BLaER1 (cell line): Measurements from ENCODE around the gene SAP130.

Experiments
- H3K27ac ChIP-seq: shearing (Covaris generic); formaldehyde crosslinking; 2 replicates; pipeline ENCODE4 v1.8.1; 2022
- H3K27me3 ChIP-seq: shearing (Covaris generic); formaldehyde crosslinking; 2 replicates; pipeline ENCODE4 v1.8.1; 2022
- H3K36me3 ChIP-seq: shearing (Covaris generic); formaldehyde crosslinking; 2 replicates; pipeline ENCODE4 v1.8.1; 2022
- H3K4me1 ChIP-seq: shearing (Covaris generic); formaldehyde crosslinking; 2 replicates; pipeline ENCODE4 v1.8.1; 2022
- H3K4me2 ChIP-seq: shearing (Covaris generic); formaldehyde crosslinking; 2 replicates; pipeline ENCODE4 v1.8.1; 2022
- H3K4me3 ChIP-seq: shearing (Covaris generic); formaldehyde crosslinking; 2 replicates; pipeline ENCODE4 v1.8.1; 2022
- H3K9ac ChIP-seq: shearing (Covaris generic); formaldehyde crosslinking; 2 replicates; pipeline ENCODE4 v1.8.1; 2022
- H3K9me3 ChIP-seq: shearing (Covaris generic); formaldehyde crosslinking; 2 replicates; pipeline ENCODE4 v1.8.1; 2022
- H4K20me1 ChIP-seq: shearing (Covaris generic); formaldehyde crosslinking; 2 replicates; pipeline ENCODE4 v1.8.1; 2022
- Cebpa-rat ChIP-seq: shearing (Covaris generic); IDR thresholded peaks from 2 replicates; pipeline ENCODE4 v1.8.1; 2022

SAP130 gene

DNA sequence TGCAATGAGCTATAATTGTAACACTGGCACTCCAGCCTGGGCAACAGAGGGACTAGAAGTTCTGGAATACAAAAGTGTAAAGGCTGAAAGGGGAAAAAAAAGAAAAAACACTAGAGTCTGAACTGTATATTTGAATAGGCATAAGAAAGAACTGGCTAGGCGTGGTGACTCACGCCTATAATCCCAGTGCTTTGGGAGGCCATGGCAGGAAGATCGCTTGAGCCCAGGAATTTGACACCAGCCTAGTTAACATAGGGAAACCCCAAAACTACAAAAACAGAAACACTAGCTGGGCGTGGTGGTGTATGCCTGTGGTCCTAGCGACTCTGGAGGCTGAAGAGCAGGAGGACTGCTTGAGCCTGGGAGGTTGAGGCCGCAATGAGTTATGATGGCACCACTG lies 70.6 kb downstream of the SAP130 start:
- no peak overlapping the region for H3K4me2 ChIP-seq
- TF ChIP-seq Cebpa-rat, result no peak
- no peaks in the 10 kb centered on the region for H3K27me3 ChIP-seq
- peaks cover 82% of the 10 kb centered on the region for H3K36me3 ChIP-seq
- H3K4me3 ChIP-seq, result no peak overlapping the region
- H3K27ac ChIP-seq, result no peak overlapping the region
- no peaks in the 10 kb centered on the region for H3K9me3 ChIP-seq
- H4K20me1 ChIP-seq, result no peaks in the 10 kb centered on the region
- H3K4me1 ChIP-seq, result no peaks in the 10 kb centered on the region
- H3K9ac ChIP-seq, result no peak overlapping the region

DNA sequence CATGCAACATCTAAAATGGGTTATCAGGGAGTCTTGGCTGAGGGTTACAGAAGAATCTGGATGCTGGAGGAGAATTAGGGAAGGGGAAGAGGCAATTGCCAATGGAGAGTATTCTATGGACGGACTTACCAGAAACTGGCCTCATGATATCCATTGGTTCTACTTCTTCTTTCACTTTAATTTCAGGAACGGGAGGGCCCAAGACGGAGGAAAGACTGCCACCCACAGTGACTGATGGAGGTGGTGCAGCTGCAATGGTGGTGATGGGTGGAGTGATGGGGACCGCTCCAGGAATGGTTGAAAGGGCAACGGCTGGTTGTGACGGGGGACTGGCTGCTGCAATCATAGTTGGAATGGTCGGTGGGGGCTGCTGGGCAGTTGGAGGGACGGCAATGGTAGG lies 73.0 kb downstream of the SAP130 start:
- Histone ChIP-seq H3K9me3 (no peaks in the 10 kb centered on the region), H3K4me2 (no peak overlapping the region), H4K20me1 (no peaks in the 10 kb centered on the region), H3K36me3 (peaks cover 87% of the 10 kb centered on the region), H3K27ac (no peak overlapping the region), H3K4me3 (no peak overlapping the region), H3K4me1 (peaks cover 8% of the 10 kb centered on the region; the same call in 1 of the 2 replicates), H3K27me3 (no peaks in the 10 kb centered on the region), H3K9ac (no peak overlapping the region)
- no peak for TF ChIP-seq Cebpa-rat

DNA sequence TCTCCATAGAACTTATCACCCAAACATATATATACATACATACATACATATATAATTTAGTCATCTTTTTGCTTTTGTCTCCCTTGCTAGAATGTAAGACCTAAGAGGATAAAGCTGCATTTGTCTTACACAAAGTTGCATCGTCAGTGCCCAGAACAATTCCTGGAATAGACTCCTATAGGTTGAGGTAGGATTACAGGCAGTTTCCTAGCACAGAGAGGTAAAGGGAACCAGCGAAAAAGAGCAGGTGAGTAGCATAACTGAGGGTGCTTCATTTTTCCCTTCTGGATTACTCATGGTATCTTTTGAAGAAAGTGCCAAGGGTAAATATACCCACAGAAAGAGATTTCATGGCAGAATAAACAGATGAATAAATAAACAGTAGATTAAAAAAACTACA lies 74.0 kb downstream of the SAP130 start:
- H3K27me3 ChIP-seq, result no peaks in the 10 kb centered on the region
- H3K9ac ChIP-seq, result no peak overlapping the region
- peaks cover 90% of the 10 kb centered on the region for H3K36me3 ChIP-seq
- H3K4me1 ChIP-seq, result peaks cover 8% of the 10 kb centered on the region; the same call in 1 of the 2 replicates
- no peak for TF ChIP-seq Cebpa-rat
- H4K20me1 ChIP-seq, result no peaks in the 10 kb centered on the region
- no peak overlapping the region for H3K4me3 ChIP-seq
- H3K4me2 ChIP-seq, result no peak overlapping the region
- no peaks in the 10 kb centered on the region for H3K9me3 ChIP-seq
- no peak overlapping the region for H3K27ac ChIP-seq

DNA sequence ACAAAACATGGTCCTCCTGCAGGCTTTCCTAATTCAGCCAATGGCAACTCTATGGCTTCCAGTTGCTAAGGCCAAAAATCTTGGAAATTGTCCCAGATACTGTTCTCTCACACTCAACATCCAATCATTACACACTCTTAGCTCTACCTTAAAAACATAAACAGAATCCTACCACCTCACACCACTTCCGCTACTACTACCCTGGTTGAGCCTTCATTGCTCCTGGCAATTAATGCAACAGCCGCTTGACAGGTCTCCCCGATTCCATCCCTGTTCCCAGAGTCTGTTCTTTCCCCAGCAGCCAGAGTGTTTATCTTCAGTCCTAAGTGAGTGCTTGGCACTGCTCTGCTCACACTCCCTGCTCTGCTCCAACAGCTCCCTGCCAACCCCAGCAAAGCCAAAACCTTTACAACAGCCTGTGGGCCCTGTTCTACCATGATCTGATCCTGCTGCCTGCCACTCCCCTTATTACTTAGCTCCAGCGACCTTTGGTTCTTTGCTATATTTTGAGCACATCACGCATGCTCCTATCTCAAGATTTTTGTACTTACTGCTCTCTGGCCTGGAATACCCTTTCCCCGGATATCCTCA lies 74.6 kb downstream of the SAP130 start:
- Histone ChIP-seq H3K4me3 (no peak overlapping the region), H3K36me3 (peaks cover 91% of the 10 kb centered on the region), H3K9me3 (no peaks in the 10 kb centered on the region), H3K4me1 (peaks cover 8% of the 10 kb centered on the region; the same call in 1 of the 2 replicates), H3K9ac (no peak overlapping the region), H3K27me3 (no peaks in the 10 kb centered on the region), H3K27ac (no peak overlapping the region), H4K20me1 (no peaks in the 10 kb centered on the region), H3K4me2 (no peak overlapping the region)
- no peak for TF ChIP-seq Cebpa-rat

DNA sequence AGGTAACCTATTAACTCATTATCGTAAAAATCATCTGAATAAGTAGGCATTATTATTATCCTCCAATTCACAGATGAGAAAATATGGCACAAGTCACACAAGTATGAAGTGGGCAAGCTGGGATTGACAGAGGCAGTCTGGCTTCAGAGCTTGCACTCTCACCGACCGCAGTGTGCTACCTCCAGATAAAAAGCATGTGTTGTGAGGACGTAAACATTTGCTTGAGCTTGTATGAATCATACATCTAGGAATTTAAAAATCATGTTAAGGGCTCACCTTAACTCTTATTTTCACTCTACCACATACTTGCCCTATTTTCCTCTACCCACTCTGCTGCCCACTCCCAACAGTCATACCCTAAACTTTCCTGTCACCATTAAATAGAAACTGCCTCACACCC lies 76.8 kb downstream of the SAP130 start:
- Histone ChIP-seq H3K27me3 (no peaks in the 10 kb centered on the region), H3K9ac (no peak overlapping the region), H4K20me1 (no peaks in the 10 kb centered on the region), H3K27ac (no peak overlapping the region), H3K9me3 (no peaks in the 10 kb centered on the region), H3K36me3 (peaks cover 95% of the 10 kb centered on the region), H3K4me1 (peaks cover 8% of the 10 kb centered on the region; the same call in 1 of the 2 replicates), H3K4me2 (no peak overlapping the region), H3K4me3 (no peak overlapping the region)
- TF ChIP-seq Cebpa-rat, result no peak

DNA sequence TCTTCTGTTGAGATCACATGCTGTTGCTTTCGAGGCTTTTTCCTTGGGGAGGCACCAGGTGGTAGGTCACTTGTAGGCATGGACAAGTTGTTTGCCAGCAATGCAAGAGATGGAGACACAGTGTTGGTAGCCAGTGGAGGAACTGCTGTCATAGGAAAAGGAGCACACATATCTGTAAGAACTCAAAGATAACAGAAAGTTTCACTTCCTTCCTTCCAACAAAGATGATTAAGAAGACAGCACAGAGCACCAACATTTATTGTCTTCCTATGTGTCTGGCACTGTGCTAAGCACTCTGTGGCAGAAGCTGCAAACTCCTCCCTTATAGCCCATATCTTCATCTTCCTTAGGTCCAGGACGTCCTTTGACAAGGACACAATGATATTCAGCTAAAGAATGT lies 77.6 kb downstream of the SAP130 start:
- TF ChIP-seq Cebpa-rat, result no peak
- Histone ChIP-seq H3K4me1 (peaks cover 8% of the 10 kb centered on the region; the same call in 1 of the 2 replicates), H3K9ac (no peak overlapping the region), H3K4me2 (no peak overlapping the region), H3K27me3 (no peaks in the 10 kb centered on the region), H3K36me3 (peaks cover 95% of the 10 kb centered on the region), H3K9me3 (no peaks in the 10 kb centered on the region), H3K27ac (no peak overlapping the region), H3K4me3 (no peak overlapping the region), H4K20me1 (no peaks in the 10 kb centered on the region)

DNA sequence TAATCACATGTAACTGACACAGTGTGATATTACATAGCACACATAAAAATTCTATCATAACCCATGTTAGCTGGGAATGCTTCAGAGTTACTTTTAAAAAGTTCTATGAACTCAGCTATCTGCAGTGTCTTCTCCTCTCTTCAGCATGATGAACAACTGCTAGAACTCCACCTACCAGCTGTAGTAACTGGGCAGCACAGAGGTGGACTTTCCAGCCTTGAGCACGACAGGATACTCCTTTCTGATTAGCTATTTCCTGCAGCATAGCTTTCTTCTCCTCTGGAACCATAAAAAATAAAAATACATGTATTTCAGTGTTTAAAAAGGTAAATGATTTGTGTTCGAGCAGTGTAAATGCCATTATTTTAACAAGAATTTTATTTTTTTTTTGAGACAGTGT lies 82.6 kb downstream of the SAP130 start:
- peaks cover 99% of the 10 kb centered on the region for H3K36me3 ChIP-seq
- H3K4me3 ChIP-seq, result no peak overlapping the region
- no peak overlapping the region for H3K9ac ChIP-seq
- H3K27ac ChIP-seq, result no peak overlapping the region
- H4K20me1 ChIP-seq, result no peaks in the 10 kb centered on the region
- no peaks in the 10 kb centered on the region; the same call in 1 of the 2 replicates for H3K27me3 ChIP-seq
- no peak for TF ChIP-seq Cebpa-rat
- H3K9me3 ChIP-seq, result no peaks in the 10 kb centered on the region
- H3K4me2 ChIP-seq, result no peak overlapping the region
- H3K4me1 ChIP-seq, result peaks cover 3% of the 10 kb centered on the region; the same call in 1 of the 2 replicates

DNA sequence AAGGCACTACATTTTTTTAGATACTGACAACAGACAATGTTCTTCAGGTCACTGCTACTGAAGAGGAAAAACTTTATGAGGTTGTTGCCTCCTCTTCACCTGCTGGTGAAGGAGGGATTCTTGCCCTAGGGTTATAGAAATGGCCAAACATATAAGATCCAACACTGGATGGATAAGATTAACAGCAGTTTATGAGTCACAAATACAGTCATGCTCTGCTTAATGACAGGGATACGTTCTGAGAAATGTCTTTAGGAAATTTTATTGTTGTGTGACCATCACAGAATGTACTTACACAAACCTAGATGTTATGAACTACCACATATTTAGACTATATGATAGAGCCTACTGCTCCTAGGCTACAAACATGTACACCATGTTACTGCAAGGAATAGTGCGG lies 84.7 kb downstream of the SAP130 start:
- H3K27ac ChIP-seq, result no peak overlapping the region
- H3K4me1 ChIP-seq, result no peaks in the 10 kb centered on the region
- H3K9ac ChIP-seq, result no peak overlapping the region
- peaks cover 80% of the 10 kb centered on the region for H3K36me3 ChIP-seq
- no peak for TF ChIP-seq Cebpa-rat
- no peak overlapping the region for H3K4me2 ChIP-seq
- no peaks in the 10 kb centered on the region for H3K9me3 ChIP-seq
- H3K4me3 ChIP-seq, result no peak overlapping the region
- no peaks in the 10 kb centered on the region for H4K20me1 ChIP-seq
- H3K27me3 ChIP-seq, result no peaks in the 10 kb centered on the region; the same call in 1 of the 2 replicates

DNA sequence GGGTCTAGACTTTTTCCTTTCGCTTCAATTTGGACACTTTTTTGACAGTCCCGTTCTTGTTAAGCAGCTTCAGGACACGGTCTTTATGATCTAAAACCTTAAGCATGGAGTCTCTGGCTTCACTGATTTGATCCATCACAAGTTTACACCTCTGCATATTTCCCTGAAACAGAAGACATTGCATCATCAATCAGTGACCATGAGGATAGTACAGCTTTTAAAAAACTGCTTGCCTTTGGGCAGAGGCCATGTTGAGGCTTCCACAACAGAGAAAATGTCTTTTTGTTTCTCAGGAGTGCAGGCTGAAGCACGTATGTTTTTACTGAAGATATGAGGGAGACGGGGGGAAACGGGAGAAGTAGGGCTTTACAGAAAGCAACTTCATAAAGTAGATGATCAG lies 85.9 kb downstream of the SAP130 start:
- Histone ChIP-seq H3K27me3 (no peaks in the 10 kb centered on the region; the same call in 1 of the 2 replicates), H3K9ac (no peak overlapping the region), H3K4me1 (no peaks in the 10 kb centered on the region), H3K4me2 (no peak overlapping the region), H3K9me3 (no peaks in the 10 kb centered on the region), H4K20me1 (no peaks in the 10 kb centered on the region), H3K36me3 (peaks cover 68% of the 10 kb centered on the region), H3K4me3 (no peak overlapping the region), H3K27ac (no peak overlapping the region)
- no peak for TF ChIP-seq Cebpa-rat

DNA sequence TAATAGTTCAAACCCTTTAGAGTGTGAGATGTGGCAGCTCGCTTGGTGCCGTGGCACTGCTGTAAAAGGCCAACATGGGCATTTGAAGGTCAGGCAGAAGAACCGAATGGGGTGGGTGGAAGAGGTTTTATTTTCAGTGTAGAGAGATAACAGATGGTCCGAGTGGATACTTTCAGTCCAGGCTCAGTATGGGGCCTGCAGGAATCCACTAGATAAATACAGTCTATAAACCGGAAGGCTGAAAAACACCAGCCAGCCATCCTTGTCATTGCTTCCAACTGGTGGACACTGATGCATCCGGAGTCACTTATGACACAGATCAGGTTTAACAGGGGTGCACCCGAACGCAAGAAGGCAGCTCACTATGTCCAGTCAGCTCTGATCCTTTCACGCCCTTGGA lies 86.4 kb downstream of the SAP130 start:
- Histone ChIP-seq H3K9ac (no peak overlapping the region), H3K4me3 (no peak overlapping the region), H3K27ac (no peak overlapping the region), H4K20me1 (no peaks in the 10 kb centered on the region), H3K27me3 (no peaks in the 10 kb centered on the region; the same call in 1 of the 2 replicates), H3K4me2 (no peak overlapping the region), H3K9me3 (no peaks in the 10 kb centered on the region), H3K36me3 (peaks cover 64% of the 10 kb centered on the region), H3K4me1 (no peaks in the 10 kb centered on the region)
- no peak for TF ChIP-seq Cebpa-rat

DNA sequence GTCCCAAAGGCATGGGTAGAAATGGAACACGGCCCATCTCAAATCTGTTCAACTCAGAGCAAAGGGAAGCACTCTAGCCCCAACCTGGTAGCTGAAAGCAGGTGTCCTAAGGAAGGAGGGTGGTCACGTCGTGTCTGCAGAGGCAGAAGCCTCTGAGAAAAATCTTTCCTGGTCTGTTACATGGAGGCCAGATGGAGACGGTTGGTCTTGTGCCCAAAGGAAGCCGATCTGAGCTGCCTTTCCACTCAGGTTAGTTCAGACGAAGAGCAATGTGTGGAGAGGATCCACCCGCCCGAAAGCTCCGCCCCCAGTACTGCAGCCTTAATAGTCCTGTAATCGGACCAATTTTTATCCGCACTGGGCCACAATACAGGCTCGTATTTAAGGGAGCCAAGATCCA lies 87.2 kb downstream of the SAP130 start:
- Histone ChIP-seq H3K4me1 (no peaks in the 10 kb centered on the region), H3K9me3 (no peaks in the 10 kb centered on the region), H3K9ac (no peak overlapping the region), H3K4me3 (no peak overlapping the region), H3K4me2 (no peak overlapping the region), H3K27ac (no peak overlapping the region), H3K27me3 (no peaks in the 10 kb centered on the region; the same call in 1 of the 2 replicates), H4K20me1 (no peaks in the 10 kb centered on the region), H3K36me3 (peaks cover 56% of the 10 kb centered on the region)
- TF ChIP-seq Cebpa-rat, result no peak
